ENCODE data around the gene ST6GALNAC4.

Gene ST6GALNAC4

DNA sequence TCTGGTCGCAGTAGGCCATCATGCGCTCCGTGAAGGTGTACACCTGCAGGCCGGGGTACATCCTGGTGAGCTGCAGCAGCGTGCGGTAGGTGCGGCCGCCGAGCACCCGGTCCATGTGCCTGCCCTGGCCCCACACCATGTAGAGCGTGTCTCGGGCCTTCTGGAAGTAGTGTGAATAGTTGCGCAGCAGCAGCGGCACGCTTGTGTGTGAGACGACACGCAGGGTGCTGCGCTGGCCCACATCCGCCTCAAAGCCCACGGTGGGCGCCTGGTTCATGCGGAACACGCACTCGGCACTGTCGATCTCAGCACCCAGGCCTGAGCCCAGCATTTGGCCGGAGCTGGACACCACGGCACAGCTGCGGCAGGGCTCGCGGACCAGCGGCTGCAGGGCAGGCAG lies 4.5 kb downstream of the ST6GALNAC4 start:
- no peak for DNase-seq (ENCODE audit: low spot score)

GRCh38 chr9:127910613-127911205 lies 6.1 kb downstream of the ST6GALNAC4 start:
- DNase-seq (ENCODE audit: low spot score): peak; percentile 84

DNA sequence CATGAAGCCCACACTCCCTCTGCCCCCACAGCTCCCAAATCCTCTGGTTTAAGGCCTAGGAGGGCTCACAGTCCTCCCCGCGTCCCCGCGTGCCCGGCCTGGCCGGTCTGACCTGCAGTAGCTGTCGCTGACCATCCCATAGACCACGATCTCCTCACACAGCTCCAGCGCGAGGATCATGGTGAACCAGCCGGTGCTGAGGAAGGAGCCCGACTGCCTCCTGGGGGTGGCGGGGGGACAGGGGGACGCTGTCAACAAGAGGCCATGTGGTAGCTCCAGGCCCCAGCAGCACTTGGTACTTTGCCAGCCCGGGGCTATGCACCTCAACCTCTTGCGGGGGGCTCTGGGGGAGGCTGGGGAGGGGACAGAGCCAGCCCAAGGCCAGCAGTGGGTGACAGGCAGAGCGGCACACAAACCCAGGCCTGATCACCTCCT lies 7.0 kb downstream of the ST6GALNAC4 start:
- no peak for DNase-seq (ENCODE audit: low spot score)

DNA sequence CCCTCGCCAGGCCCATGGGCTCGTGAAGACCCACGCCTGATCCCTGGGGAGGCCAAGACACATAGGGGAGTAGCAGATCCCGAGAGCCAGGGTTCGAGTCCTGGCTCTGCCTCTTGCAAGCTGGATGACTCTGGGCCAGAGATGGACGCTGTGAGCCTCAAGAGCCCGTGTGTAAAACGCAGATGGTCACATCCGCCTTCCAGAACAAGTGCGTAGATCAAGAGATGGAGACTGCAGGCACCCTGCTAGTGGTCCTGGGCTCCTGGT lies 8.2 kb downstream of the ST6GALNAC4 start:
- DNase-seq (ENCODE audit: low spot score): no peak

DNA sequence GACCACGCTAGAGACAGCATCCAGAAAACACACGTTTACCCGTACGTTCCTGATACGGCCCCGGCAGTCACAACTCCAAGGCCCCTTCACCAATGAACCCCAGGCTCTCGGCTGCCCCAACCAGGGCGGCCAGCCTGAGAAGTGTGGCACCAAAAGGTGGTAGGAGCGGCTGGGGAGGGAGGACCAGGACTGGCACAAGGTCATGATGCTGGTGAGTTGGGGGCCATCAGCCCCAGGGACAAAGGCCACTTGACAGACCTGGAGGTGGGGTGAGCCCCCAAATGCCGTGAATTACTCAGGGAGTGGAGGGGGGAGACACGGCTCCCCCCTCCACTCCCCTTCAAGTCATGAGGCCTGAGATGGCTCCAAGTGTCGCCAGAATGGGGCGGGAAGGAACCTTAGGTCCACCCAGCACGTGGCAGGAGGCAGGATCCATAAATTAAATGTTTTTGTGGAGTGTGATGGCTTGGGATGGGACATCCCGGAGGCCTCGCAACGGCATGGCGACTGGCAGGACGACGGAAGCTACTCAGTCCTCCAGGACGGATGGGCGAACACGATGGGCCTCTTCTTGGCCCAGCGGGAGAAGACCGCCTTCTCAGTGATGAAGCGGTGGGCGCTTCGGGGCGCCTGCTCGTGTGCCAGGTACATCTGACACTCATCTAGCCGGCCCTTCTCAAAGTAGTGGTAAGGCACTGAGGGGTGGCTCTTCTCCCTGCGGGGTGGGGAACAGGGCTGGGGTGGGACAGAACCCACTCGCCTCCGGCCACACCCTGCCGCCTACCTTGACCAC lies 8.8 kb downstream of the ST6GALNAC4 start:
- DNase-seq (ENCODE audit: low spot score): no peak

- DNase-seq (ENCODE audit: low spot score): no peak
Observed at GRCh38 chr9:127905788-127906191, 11.1 kb downstream of the ST6GALNAC4 start.

- DNase-seq (ENCODE audit: low spot score): no peak
Observed at GRCh38 chr9:127905004-127905728, 11.7 kb downstream of the ST6GALNAC4 start.

GRCh38 chr9:127904561-127905003 lies 12.3 kb downstream of the ST6GALNAC4 start:
- DNase-seq (ENCODE audit: low spot score): no peak

DNA sequence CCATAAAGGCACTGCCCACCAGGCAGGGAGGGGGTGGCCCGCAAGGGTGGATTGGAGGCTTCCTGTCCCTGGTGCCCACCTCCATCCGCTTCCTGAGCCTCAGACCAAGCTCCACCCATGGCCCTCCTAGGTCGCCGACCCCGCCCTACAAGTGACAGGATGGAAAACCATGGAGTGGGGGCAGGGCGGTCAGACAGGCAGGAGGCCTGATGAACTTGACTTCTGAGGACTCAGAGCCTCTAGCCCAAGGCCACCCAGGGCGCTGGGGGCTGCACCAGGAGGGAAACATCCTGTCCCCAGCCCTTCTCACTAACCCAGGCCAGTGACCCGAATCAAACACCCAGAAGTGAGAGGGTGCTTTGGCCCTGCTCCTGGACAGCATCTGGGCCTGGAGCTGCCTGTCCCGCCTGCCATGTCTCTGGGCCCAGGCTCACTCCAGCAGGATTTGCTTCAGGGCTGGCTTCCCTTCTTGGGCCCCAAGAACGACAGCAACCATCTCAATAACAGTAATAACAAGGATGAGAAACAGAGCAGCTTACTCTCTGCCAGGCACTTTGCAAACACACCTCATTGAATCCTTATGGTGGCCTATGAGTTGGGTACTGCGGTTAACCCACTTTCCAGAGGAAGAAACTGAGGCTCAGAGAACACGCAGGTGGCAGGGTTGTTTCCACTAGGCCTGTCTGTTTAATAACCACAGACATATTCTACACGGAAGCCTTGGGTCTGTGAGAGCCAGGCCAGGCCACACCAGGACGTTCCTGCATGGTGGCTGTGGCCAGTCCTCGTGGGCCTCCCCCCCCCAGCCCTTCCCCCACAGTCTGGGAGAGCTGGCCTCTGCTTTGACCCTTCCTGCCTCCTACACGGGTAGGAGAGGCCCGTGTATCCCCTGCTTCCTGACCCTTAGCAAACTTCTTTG lies 13.0 kb downstream of the ST6GALNAC4 start:
- no peak for DNase-seq (ENCODE audit: low spot score)

DNA sequence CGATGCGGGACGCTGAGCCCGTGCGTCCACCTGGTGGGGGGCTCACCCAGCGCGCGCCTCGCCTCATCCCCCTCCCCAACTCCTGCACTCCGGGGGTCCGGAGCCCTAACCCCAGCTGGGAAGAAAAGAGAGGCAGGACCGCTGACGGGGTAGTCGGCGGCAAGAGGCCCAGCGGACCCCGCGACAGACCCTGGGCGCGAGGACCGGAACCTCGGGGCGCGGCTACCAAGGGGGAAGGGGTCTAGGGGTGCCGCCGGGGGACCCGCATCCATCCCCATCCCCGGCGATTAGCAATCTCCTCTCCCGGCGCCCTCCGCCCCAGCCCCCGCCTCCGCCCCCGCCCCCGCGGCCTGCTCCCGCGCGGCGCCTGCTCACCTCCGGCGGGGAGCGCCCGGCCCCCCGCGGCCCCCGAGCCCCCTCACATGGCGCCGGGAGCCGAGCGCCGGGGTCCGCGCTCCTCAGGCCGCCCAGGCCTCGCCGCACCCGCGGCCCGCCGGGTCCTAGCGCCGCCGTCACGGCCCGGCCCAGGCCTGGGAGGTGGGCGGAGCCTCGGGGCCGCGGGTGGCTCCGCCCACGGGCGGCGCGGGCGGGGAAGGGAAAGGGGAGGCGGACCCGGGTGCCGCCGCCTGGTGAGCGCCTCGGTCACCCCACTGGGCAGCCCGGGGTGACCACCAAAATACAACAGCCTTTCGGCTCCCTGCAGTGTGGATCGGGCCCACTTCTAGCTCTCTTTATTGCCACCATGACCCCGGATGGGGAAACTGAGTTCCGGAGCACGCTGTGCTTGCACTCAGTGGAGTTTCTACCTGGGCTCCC lies 17.5 kb downstream of the ST6GALNAC4 start, which contains the start of gene ST6GALNAC6:
Gene ST6GALNAC6, minus strand, starts transcription at position 476 of the 816 bp plus-strand sequence. CDS start 1,622 bp downstream, outside the sequence.
- peak; percentile 63 for DNase-seq (ENCODE audit: low spot score)

DNA sequence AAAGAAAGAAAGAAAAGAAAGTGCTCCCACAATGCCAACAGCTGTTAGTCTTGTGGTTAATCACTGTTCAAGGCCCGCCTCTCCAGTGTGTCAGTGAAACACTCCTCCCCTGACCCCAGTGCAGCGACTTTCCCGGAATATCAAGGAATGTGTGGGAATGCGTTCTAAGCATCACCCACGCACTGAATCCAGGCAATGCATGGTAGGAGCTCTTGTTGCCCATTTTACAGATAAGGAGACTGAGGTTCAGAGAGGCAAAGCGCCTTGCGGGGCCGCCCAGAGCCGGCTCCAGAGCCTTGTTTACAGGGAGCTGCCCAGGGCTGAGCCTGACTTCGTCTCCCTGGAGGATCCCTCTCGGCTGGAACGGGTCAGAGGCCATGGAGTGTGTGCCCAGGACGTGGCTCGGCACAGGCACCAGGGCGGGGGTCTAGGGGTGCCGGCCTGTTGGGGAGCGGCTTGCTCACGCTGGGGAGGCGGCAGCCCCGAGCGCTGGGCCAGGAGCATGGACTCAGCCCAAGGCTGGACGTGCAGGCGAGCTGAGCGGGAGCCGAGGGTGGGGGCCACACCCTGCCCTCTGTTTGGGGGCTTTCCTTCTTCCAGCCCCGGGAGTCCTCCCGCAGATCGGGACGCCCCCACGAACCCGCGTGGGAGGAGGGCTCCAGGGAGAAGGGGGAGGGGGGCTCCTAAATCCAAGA lies 18.3 kb downstream of the ST6GALNAC4 start:
- DNase-seq (ENCODE audit: low spot score): peak; percentile 62

- peak; percentile 91 for DNase-seq (ENCODE audit: low spot score)
Observed at GRCh38 chr9:127897193-127897692, 19.6 kb downstream of the ST6GALNAC4 start.

DNA sequence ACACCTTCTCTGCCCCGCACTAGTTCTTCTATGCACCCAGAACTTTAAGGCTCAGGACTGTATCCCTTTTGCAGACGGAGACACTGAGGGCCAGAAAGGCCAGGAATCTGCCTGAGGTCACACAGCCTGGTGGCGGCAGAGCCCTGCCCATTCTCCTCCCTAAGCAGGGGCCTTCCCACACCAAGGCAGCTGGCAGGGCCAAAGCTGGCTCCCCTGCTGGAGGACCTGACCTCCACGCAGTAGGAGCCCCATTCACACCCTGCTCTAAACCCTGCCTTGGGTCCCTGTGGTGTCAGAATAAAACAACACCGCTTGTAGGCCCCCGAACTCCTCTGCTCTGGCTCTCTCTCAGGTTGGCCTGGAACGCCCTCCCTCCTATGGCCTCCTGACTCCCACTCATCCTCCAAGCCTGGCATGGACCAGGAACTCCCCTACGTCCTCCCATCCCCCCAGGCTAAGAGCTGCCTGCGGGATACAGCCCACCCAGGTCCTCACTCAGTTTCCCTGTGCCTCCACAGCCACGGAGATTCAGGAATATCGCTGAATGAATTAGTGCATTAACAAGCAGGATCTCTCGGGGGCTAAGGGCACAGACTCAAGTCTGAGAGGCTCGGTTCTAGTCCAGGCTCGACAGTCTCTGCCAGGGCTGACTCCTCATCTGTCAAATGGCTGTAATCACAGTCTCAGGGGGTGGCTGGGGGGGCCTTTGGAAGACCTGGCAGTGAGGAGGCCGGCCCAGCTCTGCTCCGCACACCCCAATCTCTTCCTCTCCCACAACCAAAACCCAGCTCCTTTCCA lies 20.2 kb downstream of the ST6GALNAC4 start:
- DNase-seq (ENCODE audit: low spot score): no peak

DNA sequence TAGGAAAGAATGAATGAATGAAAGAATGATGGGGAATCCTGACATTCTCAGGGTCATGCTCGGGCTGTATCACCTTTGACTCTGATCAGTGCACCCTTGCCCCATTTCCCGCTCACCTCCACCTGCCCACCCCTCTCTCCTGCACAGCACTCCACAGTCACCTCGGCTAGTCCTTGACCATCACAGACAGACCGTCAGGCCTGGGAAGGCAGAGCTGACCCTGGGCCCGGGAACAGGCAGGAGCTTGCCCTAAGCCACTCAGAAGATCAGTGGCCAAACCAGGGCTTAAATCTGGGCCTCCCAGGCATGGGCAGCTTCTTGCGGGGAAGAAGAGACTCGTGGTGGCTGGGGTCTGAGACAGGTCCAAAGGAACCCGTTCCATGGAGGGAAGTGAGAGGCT lies 21.0 kb downstream of the ST6GALNAC4 start:
- no peak for DNase-seq (ENCODE audit: low spot score)

DNA sequence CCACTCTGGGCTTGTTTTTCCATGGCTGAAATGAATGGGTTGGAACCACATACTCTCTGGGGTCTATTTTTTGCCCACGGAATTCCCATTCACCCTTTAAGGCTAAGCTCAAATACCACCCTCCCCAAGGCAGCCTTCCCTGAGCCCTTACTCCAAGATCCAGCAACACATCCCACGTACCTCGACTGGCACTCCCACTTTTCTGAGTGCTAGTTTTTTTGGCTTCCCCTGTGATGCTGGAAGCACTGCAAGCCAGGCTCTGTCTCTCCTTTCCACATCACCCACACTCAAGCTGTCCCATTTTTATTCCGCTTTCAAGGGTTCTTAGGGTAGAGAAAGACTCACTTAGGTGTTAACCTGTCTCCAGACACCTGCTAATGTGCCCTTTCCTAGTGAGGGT lies 23.4 kb downstream of the ST6GALNAC4 start:
- DNase-seq (ENCODE audit: low spot score): no peak

- no peak for DNase-seq (ENCODE audit: low spot score)
Observed at GRCh38 chr9:127892831-127893230, 24.0 kb downstream of the ST6GALNAC4 start.

GRCh38 chr9:127890053-127890452 lies 26.8 kb downstream of the ST6GALNAC4 start:
- no peak for DNase-seq (ENCODE audit: low spot score)

DNA sequence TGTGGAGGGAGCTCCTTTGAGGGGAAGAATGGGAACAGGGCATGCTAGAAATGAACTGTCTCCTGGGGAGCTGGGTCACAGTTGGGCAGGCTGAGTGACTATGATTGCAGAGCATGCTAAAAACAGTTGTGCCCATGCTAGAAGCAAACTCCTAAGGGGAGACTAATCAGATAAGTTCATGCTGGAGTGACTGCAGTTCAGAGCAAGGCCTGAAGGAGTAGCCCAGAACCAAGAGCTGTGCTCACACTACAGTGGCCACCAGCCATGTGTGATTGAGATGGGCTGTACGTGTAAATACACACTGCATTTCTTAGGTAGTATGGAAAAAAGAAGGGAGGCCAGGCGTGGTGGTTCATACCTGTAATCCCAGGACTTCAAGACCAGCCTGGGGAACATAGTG lies 29.0 kb downstream of the ST6GALNAC4 start:
- no peak for DNase-seq (ENCODE audit: low spot score)

DNA sequence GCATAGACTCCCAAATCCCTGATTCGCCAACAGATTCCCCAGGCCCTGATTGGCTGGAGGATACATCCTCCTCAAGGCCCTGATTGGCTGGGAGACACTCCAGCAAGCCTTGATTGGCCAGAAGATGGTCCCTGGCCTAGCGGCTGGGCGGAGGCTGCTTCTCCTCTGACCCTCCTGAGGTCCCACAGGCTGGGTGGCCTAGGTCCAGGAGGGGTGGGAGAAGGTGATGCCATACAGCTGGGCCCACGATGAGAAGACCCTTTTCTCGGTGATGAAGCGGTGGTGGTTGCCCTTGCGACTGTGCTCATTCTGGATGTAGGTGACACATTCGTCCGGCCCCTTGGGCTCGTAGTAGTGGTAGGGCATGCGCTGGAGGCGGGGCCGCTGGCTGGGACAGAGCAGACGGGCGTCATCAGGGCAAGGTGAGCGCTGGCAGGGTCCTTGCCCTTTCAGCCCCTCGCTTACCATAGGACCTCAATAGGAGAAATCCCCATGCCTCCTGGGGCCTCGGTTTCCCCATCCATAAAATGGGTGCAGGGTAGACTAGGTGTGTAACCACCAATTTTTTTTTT lies 30.4 kb downstream of the ST6GALNAC4 start:
- peak; percentile 67 for DNase-seq (ENCODE audit: low spot score)

Data from cerebellar cortex (tissue), 1 donor.